Mesenchymal stem cell (in vitro differentiated cells and primary cell): Measurements from ENCODE around the gene PGC.

ENCODE experiments used
- DNase-seq: peaks from one replicate; pipeline ENCODE4 v3.0.0-alpha.2; 2013
- H2AFZ ChIP-seq: one replicate; pipeline ENCODE4 v1.6.1; 2013; ENCODE audit warnings: low read depth, mild to moderate bottlenecking, control low read depth, inconsistent platforms, low read length, moderate library complexity
- H2AK5ac ChIP-seq: 2 replicates; pipeline ENCODE4 v1.6.1; 2013; ENCODE audit warnings: low read length, moderate library complexity, mild to moderate bottlenecking, inconsistent platforms; ENCODE audit not compliant: severe bottlenecking
- H2BK120ac ChIP-seq: one replicate; pipeline ENCODE4 v1.6.1; 2013; ENCODE audit warnings: low read depth, mild to moderate bottlenecking, inconsistent platforms, low read length, moderate library complexity
- H2BK12ac ChIP-seq, 2 experiments: one replicate each; pipeline ENCODE4 v1.6.1; 2013; ENCODE audit warnings: inconsistent platforms in 2 of 2, low read length in 2 of 2, mild to moderate bottlenecking in 2 of 2, moderate library complexity in 2 of 2, control low read depth in 1 of 2
- H2BK15ac ChIP-seq: one replicate; pipeline ENCODE4 v1.6.1; 2013; ENCODE audit warnings: mild to moderate bottlenecking, low read depth, inconsistent platforms; ENCODE audit not compliant: poor library complexity, severe bottlenecking
- H2BK5ac ChIP-seq: 2 replicates; pipeline ENCODE4 v1.6.1; 2013; ENCODE audit warnings: low read depth, mild to moderate bottlenecking, low read length, control low read depth, inconsistent platforms; ENCODE audit not compliant: poor library complexity, severe bottlenecking
- H3K14ac ChIP-seq, 2 experiments: one replicate each; pipeline ENCODE4 v1.6.1; 2013; ENCODE audit warnings: inconsistent platforms in 2 of 2, low read length in 2 of 2, control low read depth in 1 of 2, mild to moderate bottlenecking in 1 of 2, moderate library complexity in 1 of 2
- H3K18ac ChIP-seq, 2 experiments: one replicate each; pipeline ENCODE4 v1.6.1; 2013; ENCODE audit warnings: inconsistent platforms in 2 of 2, low read length in 2 of 2, control low read depth in 1 of 2, low read depth in 1 of 2, mild to moderate bottlenecking in 1 of 2
- H3K23ac ChIP-seq, 2 experiments: one replicate each; pipeline ENCODE4 v1.6.1; 2013; ENCODE audit warnings: inconsistent platforms in 2 of 2, low read length in 2 of 2, mild to moderate bottlenecking in 2 of 2, moderate library complexity in 2 of 2, control low read depth in 1 of 2
- H3K27ac ChIP-seq: 2 replicates; pipeline ENCODE4 v1.5.1; 2013; ENCODE audit warnings: mild to moderate bottlenecking, moderate library complexity, low read length, control low read depth, inconsistent platforms; ENCODE audit not compliant: poor library complexity, severe bottlenecking
- H3K27me3 ChIP-seq, 2 experiments: 2 replicates each; pipeline versions ENCODE4 v1.6.1 to v1.7.0; 2013; ENCODE audit warnings: low read length in 2 of 2, mild to moderate bottlenecking in 2 of 2, moderate library complexity in 2 of 2, control low read depth in 1 of 2, inconsistent platforms in 1 of 2; ENCODE audit not compliant: control insufficient read depth in 1 of 2, insufficient read depth in 1 of 2
- H3K36me3 ChIP-seq, 2 experiments: 2 replicates each; pipeline versions ENCODE4 v1.6.1 to v1.7.0; 2013; ENCODE audit warnings: low read length in 2 of 2, control low read depth in 1 of 2, inconsistent platforms in 1 of 2, low read depth in 1 of 2, mild to moderate bottlenecking in 1 of 2; ENCODE audit not compliant: insufficient read depth in 2 of 2, control insufficient read depth in 1 of 2
- H3K4ac ChIP-seq, 2 experiments: one replicate each; pipeline ENCODE4 v1.6.1; 2013; ENCODE audit warnings: inconsistent platforms in 2 of 2, low read length in 2 of 2, mild to moderate bottlenecking in 2 of 2, moderate library complexity in 2 of 2, control low read depth in 1 of 2, low read depth in 1 of 2
- H3K4me1 ChIP-seq: 2 replicates; pipeline ENCODE4 v1.6.1; 2013; ENCODE audit warnings: low read depth, low read length, control low read depth; ENCODE audit not compliant: control insufficient read depth, insufficient read depth
- H3K4me2 ChIP-seq: 2 replicates; pipeline ENCODE4 v1.6.1; 2013; ENCODE audit warnings: low read length, mild to moderate bottlenecking, inconsistent platforms; ENCODE audit not compliant: poor library complexity, severe bottlenecking
- H3K4me3 ChIP-seq, 2 experiments: 2 replicates each; pipeline versions ENCODE4 v1.5.1 to v1.7.0; 2013; ENCODE audit warnings: low read length in 2 of 2, mild to moderate bottlenecking in 2 of 2, control low read depth in 1 of 2, low read depth in 1 of 2; ENCODE audit not compliant: insufficient read depth in 1 of 2
- H3K79me1 ChIP-seq: replicated peaks from 2 replicates; pipeline ENCODE4 v1.6.1; 2013; ENCODE audit warnings: mild to moderate bottlenecking, control low read depth, low read length, inconsistent platforms; ENCODE audit not compliant: poor library complexity, severe bottlenecking
- H3K9ac ChIP-seq: 2 replicates; pipeline ENCODE4 v1.7.0; 2013; ENCODE audit warnings: mild to moderate bottlenecking, low read length, moderate library complexity
- H3K9me3 ChIP-seq: 2 replicates; pipeline ENCODE4 v1.7.0; 2013; ENCODE audit warnings: mild to moderate bottlenecking, low read length; ENCODE audit not compliant: control insufficient read depth
- H4K8ac ChIP-seq: one replicate; pipeline ENCODE4 v1.6.1; 2013; ENCODE audit warnings: inconsistent platforms, mild to moderate bottlenecking, low read length, moderate library complexity
- H4K91ac ChIP-seq: one replicate; pipeline ENCODE4 v1.6.1; 2013; ENCODE audit warnings: mild to moderate bottlenecking, low read length, inconsistent platforms
- WGBS: methylation state at CpG from one replicate; pipeline ENCODE4 v1.1.7; 2013; ENCODE audit warnings: mixed read lengths; 5-methylcytosine and 5-hydroxymethylcytosine counted together

Gene PGC

GRCh38 chr6:41704028-41704427 lies 43.2 kb downstream of the PGC start:
- H3K27me3 ChIP-seq, result no peaks in the 10 kb centered on the region
- no peak overlapping the region for H2BK12ac ChIP-seq
- WGBS, result 94% methylated on average over 7 of the region's 7 CpGs
- H3K79me1 ChIP-seq, result peaks cover 50% of the 10 kb centered on the region
- H3K23ac ChIP-seq, result no peak overlapping the region
- no peak overlapping the region for H3K14ac ChIP-seq
- H2AFZ ChIP-seq, result no peak overlapping the region
- no peak overlapping the region for H4K91ac ChIP-seq
- no peak overlapping the region for H2BK120ac ChIP-seq
- DNase-seq, result no peak
- H2BK5ac ChIP-seq, result no peak overlapping the region
- H2AK5ac ChIP-seq, result peak overlapping the region; percentile 58
- H3K9me3 ChIP-seq, result no peaks in the 10 kb centered on the region
- no peak overlapping the region for H3K4ac ChIP-seq
- no peak overlapping the region for H3K4me2 ChIP-seq
- H3K9ac ChIP-seq, result no peak overlapping the region
- H3K4me1 ChIP-seq, result peaks cover 75% of the 10 kb centered on the region
- H2BK15ac ChIP-seq, result no peak overlapping the region
- peaks cover 0 to 22% of the 10 kb centered on the region in 2 experiments for H3K36me3 ChIP-seq
- H3K18ac ChIP-seq, result no peak overlapping the region
- H3K27ac ChIP-seq, result no peak overlapping the region
- no peak overlapping the region for H4K8ac ChIP-seq
- H3K4me3 ChIP-seq, result no peak overlapping the region

GRCh38 chr6:41702771-41703494 lies 44.3 kb downstream of the PGC start:
- H2BK5ac ChIP-seq, result no peak overlapping the region
- no peak overlapping the region for H3K27ac ChIP-seq
- H3K79me1 ChIP-seq, result peaks cover 39% of the 10 kb centered on the region
- H3K4me2 ChIP-seq, result no peak overlapping the region
- H3K36me3 ChIP-seq, result peaks cover 0 to 24% of the 10 kb centered on the region in 2 experiments
- no peak overlapping the region for H3K14ac ChIP-seq
- DNase-seq, result no peak
- WGBS, result 79% methylated on average over 14 of the region's 14 CpGs
- no peaks in the 10 kb centered on the region for H3K27me3 ChIP-seq
- no peak overlapping the region for H4K8ac ChIP-seq
- no peak overlapping the region for H2BK120ac ChIP-seq
- H3K9me3 ChIP-seq, result no peaks in the 10 kb centered on the region
- H3K4ac ChIP-seq, result no peak overlapping the region
- H2AFZ ChIP-seq, result no peak overlapping the region
- no peak overlapping the region for H3K4me3 ChIP-seq
- peaks cover 80% of the 10 kb centered on the region for H3K4me1 ChIP-seq
- no peak overlapping the region for H2BK12ac ChIP-seq
- no peak overlapping the region for H3K9ac ChIP-seq
- no peak overlapping the region for H2BK15ac ChIP-seq
- peak overlapping the region; percentile 72 for H2AK5ac ChIP-seq
- H3K18ac ChIP-seq, result no peak overlapping the region
- no peak overlapping the region for H4K91ac ChIP-seq
- H3K23ac ChIP-seq, result no peak overlapping the region

GRCh38 chr6:41702089-41702745 lies 45.0 kb downstream of the PGC start:
- no peak overlapping the region for H3K14ac ChIP-seq
- H3K18ac ChIP-seq, result no peak overlapping the region
- H2BK120ac ChIP-seq, result no peak overlapping the region
- H4K91ac ChIP-seq, result no peak overlapping the region
- H3K9ac ChIP-seq, result no peak overlapping the region
- no peak overlapping the region for H4K8ac ChIP-seq
- peaks cover 73% of the 10 kb centered on the region for H3K4me1 ChIP-seq
- no peak overlapping the region for H2AFZ ChIP-seq
- no peak overlapping the region for H3K4me3 ChIP-seq
- H2AK5ac ChIP-seq, result peak overlapping the region; percentile 72
- no peaks in the 10 kb centered on the region for H3K27me3 ChIP-seq
- no peak overlapping the region for H3K23ac ChIP-seq
- no peak overlapping the region for H3K4ac ChIP-seq
- H3K4me2 ChIP-seq, result no peak overlapping the region
- H2BK15ac ChIP-seq, result no peak overlapping the region
- no peak overlapping the region for H2BK5ac ChIP-seq
- peaks cover 34% of the 10 kb centered on the region for H3K79me1 ChIP-seq
- H3K9me3 ChIP-seq, result no peaks in the 10 kb centered on the region
- H3K27ac ChIP-seq, result no peak overlapping the region
- DNase-seq, result no peak
- H3K36me3 ChIP-seq, result peaks cover 0 to 24% of the 10 kb centered on the region in 2 experiments
- 96% methylated on average over 9 of the region's 10 CpGs for WGBS
- H2BK12ac ChIP-seq, result no peak overlapping the region

- no peak overlapping the region for H3K23ac ChIP-seq
- H3K18ac ChIP-seq, result no peak overlapping the region
- no peak overlapping the region for H3K4me3 ChIP-seq
- H3K9ac ChIP-seq, result no peak overlapping the region
- no peak for DNase-seq
- H2AFZ ChIP-seq, result no peak overlapping the region
- H2BK15ac ChIP-seq, result no peak overlapping the region
- 75% methylated on average over 19 of the region's 20 CpGs for WGBS
- H3K9me3 ChIP-seq, result no peaks in the 10 kb centered on the region
- H2BK12ac ChIP-seq, result no peak overlapping the region
- peaks cover 38% of the 10 kb centered on the region for H3K79me1 ChIP-seq
- H4K8ac ChIP-seq, result no peak overlapping the region
- no peak overlapping the region for H3K4me2 ChIP-seq
- H2AK5ac ChIP-seq, result peak overlapping the region; percentile 77
- H2BK120ac ChIP-seq, result no peak overlapping the region
- H3K14ac ChIP-seq, result no peak overlapping the region
- no peak overlapping the region for H2BK5ac ChIP-seq
- H3K4me1 ChIP-seq, result peaks cover 64% of the 10 kb centered on the region
- no peaks in the 10 kb centered on the region for H3K27me3 ChIP-seq
- H3K27ac ChIP-seq, result peak overlapping the region; percentile 85
- no peak overlapping the region for H4K91ac ChIP-seq
- no peak overlapping the region for H3K4ac ChIP-seq
- peaks cover 0 to 24% of the 10 kb centered on the region in 2 experiments for H3K36me3 ChIP-seq
Observed at GRCh38 chr6:41700463-41701347, 46.5 kb downstream of the PGC start.
